Right cardiac atrium (tissue), 5 donors: ENCODE measurements around the gene PCDHGA9. TPM values are rescaled to one million over a fixed set of nuclear protein-coding genes. Genes with fewer than 3 reads are reported as not detected.
A peak's percentile ranks its signal among the peaks of the same experiment; 100 is the strongest.
"Not testable (repeated sequence)": the region's sequence is repeated elsewhere in the genome, so short reads cannot be mapped to it uniquely, and the experiment has no call there.

Experiments
- ATAC-seq, 2 donors: fragments of 200-7000 bp; cut with Tn5 transposase; one replicate each; pipeline versions ENCODE4 v1.8.0 to v1.9.1; 2020; ENCODE audit warnings: moderate library complexity in 2 of 2, mild to moderate bottlenecking in 1 of 2
- DNase-seq, 3 donors: peaks; one replicate each; pipeline ENCODE4 v3.0.0-alpha.2; 2020
- H3K27ac ChIP-seq: one replicate; pipeline ENCODE4 v1.5.1; 2013; ENCODE audit warnings: mild to moderate bottlenecking, low read length, control low read depth, moderate library complexity
- H3K27me3 ChIP-seq: one replicate; pipeline ENCODE4 v1.6.1; 2013; ENCODE audit not compliant: control insufficient read depth, insufficient read depth
- H3K4me1 ChIP-seq: one replicate; pipeline ENCODE4 v1.6.1; 2013; ENCODE audit warnings: low read length; ENCODE audit not compliant: control insufficient read depth, insufficient read depth
- H3K4me3 ChIP-seq: one replicate; pipeline ENCODE4 v1.5.1; 2013; ENCODE audit warnings: low read length, control low read depth
- H3K9me3 ChIP-seq: one replicate; pipeline ENCODE4 v1.6.1; 2013; ENCODE audit warnings: low read length; ENCODE audit not compliant: control insufficient read depth
- WGBS: extraction: QIAGEN DNeasy Blood & Tissue Kit; methylation state at CpG from one replicate; pipeline ENCODE4 v1.1.7; 2013; 5-methylcytosine and 5-hydroxymethylcytosine counted together
- intact Hi-C, 4 donors: fragments of 100-400 bp; cut with DNase I; formaldehyde crosslinking; loops; one replicate each; pipeline versions ENCODE4 v1.11.0 to v1.14.0; 2022 to 2023
- polyA plus RNA-seq: library from polyadenylated mRNA; stranded (reverse); fragments of 200-250 nt; gene quantifications from one replicate; pipeline ENCODE4 v1.2.3, GENCODE V29; 2013
- total RNA-seq, 4 donors: library from RNA; stranded (reverse); fragmentation: NEBNext Ultra II Directional; extraction: Animal tissue kit (Norgen Biotek cat#: 25700); gene quantifications; one replicate each; pipeline ENCODE4 v1.2.1, GENCODE V29; 2021
- donor health status: healthy with polysubstance abuse.
- donor health status: DM: no; HTN: yes; CAD: no.
- donor health status: DM: no; HTN: no; CAD: no.
- donor health status: DM: no; HTN: yes; CAD: no; lungs with severe emphysema.
- donor health status: DM: yes; HTN: yes; CAD: no.

Gene PCDHGA9
- total and polyA plus RNA-seq, 5 donors = 1.6 to 5.4 (median 3.7) TPM

DNA sequence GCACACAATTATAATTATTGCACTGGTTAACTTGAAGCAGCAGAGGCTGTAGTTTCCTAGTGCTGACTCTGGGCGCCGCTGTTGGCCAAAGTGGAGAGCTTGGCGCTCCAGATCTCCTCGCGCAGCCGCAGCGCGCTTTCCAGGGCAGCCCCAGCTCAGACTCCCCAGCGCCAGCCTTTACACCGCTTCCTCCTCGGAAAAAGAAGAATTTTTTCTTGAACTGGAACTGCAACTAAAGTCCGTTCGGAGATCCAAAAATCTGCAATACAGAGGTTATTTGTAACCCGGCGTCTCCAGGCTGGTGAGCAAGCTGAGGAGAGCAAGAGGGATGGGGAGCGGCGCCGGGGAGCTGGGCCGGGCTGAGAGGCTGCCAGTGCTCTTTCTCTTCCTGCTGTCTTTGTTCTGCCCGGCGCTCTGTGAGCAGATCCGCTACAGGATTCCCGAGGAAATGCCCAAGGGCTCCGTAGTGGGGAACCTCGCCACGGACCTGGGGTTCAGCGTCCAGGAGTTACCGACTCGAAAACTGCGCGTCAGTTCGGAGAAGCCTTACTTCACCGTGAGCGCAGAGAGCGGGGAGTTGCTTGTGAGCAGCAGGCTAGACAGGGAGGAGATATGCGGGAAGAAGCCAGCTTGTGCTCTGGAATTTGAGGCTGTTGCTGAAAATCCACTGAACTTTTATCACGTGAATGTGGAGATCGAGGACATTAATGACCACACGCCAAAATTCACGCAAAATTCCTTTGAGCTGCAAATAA is 14.8 kb upstream of the PCDHGA9 start, which contains the start of gene PCDHGB4:
TSS of gene PCDHGB4 (plus strand) at position 142 of the 755 bp plus-strand sequence. CDS start at position 329, 187 bp downstream.
- intact Hi-C loops, H3K4me1 ChIP-seq, H3K27ac ChIP-seq, H3K27me3 ChIP-seq, H3K9me3 ChIP-seq: not testable (repeated sequence)
- H3K4me3 ChIP-seq = peak within 1 kb of the TSS; percentile 35
- WGBS = 9% methylated on average over 22 of the region's 40 CpGs
- peak; percentile 69 to 76 for ATAC-seq
- peak in 2 of 3 donors; percentile 67 to 78 for DNase-seq

DNA sequence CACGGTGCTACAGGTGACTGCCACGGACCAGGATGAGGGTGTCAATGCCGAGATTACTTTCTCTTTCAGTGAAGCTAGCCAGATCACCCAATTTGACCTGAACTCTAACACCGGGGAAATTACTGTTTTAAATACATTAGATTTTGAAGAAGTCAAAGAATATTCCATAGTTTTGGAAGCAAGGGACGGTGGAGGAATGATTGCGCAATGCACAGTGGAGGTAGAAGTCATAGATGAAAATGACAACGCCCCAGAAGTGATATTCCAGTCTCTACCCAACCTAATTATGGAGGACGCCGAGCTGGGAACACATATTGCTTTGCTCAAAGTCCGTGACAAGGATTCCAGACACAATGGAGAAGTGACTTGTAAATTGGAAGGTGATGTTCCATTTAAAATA is 13.9 kb upstream of the PCDHGA9 start:
- Histone ChIP-seq H3K4me1 (no peaks in the 10 kb centered on the region), H3K4me3 (no peak overlapping the region), H3K9me3 (peaks cover 9% of the 10 kb centered on the region), H3K27me3 (no peaks in the 10 kb centered on the region), H3K27ac (no peak overlapping the region)
- 42% methylated on average over 10 of the region's 10 CpGs for WGBS
- intact Hi-C loops = no loop called here
- no peak for ATAC-seq
- no peak for DNase-seq

DNA sequence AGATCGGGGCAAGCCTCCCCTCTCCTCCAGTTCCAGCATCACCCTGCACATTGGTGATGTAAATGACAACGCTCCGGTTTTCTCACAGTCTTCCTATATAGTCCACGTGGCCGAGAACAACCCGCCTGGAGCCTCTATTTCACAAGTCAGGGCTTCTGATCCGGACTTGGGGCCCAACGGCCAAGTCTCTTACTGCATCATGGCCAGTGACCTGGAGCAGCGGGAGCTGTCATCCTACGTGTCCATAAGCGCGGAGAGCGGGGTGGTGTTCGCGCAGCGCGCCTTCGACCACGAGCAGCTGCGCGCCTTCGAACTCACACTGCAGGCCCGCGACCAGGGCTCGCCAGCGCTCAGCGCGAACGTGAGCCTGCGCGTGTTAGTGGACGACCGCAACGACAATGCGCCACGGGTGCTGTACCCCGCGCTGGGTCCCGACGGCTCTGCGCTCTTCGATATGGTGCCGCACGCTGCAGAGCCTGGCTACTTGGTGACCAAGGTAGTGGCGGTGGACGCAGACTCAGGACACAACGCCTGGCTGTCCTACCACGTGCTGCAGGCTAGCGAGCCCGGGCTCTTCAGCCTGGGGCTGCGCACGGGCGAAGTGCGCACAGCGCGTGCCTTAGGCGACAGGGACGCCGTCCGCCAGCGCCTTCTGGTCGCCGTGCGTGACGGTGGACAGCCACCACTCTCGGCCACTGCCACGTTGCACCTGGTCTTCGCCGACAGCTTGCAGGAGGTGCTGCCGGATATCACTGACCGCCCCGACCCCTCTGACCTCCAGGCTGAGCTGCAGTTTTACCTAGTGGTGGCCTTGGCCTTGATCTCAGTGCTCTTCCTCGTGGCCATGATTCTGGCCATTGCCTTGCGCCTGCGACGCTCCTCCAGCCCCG is 13.2 kb upstream of the PCDHGA9 start:
- Histone ChIP-seq H3K27ac (no peak overlapping the region), H3K27me3 (no peaks in the 10 kb centered on the region), H3K4me1 (no peaks in the 10 kb centered on the region), H3K9me3 (peaks cover 9% of the 10 kb centered on the region), H3K4me3 (no peak overlapping the region)
- peak in 1 of 3 donors; percentile 35 for DNase-seq
- intact Hi-C loops = no loop called here
- no peak for ATAC-seq
- WGBS = 30% methylated on average over 77 of the region's 77 CpGs

DNA sequence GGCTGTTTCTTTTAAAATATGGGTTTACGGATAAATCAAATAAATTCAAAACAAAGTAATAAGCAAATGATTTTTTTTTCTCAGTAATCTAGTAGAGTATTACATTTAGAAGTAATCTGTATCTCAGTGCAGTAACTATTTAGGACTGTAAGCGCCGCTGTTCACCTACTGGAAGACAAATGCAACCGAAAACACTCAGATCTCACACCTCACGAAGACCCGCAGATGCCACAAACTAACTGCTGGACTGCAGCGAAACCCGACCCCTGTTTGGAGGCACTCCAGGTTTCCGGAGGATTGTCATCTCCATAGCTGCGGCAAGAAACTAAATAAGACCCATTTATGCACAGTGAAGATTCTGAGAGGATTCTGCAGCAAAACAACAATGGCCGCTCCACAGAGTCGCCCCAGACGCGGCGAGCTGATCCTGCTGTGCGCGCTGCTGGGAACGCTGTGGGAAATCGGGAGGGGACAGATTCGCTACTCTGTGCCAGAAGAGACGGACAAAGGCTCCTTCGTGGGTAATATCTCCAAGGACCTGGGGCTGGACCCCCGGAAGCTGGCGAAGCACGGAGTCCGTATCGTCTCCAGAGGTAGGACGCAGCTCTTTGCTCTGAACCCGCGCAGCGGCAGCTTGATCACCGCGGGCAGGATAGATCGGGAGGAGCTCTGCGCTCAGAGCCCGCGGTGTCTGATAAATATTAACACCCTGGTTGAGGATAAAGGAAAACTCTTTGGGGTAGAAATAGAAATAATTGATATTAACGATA is 10.0 kb upstream of the PCDHGA9 start, which contains the start of gene PCDHGA8:
TSS of gene PCDHGA8 (plus strand) at position 205 of the 770 bp plus-strand sequence. CDS start at position 386, 181 bp downstream.
- H3K4me1 ChIP-seq = no peaks in the 10 kb centered on the region
- no peaks in the 10 kb centered on the region for H3K27me3 ChIP-seq
- 26% methylated on average over 38 of the region's 38 CpGs for WGBS
- H3K9me3 ChIP-seq = peaks cover 13% of the 10 kb centered on the region
- no peak within 1 kb of the TSS for H3K4me3 ChIP-seq
- ATAC-seq (no peak), DNase-seq (no peak)
- no peak within 1 kb of the TSS for H3K27ac ChIP-seq
- intact Hi-C loops = no loop called here

DNA sequence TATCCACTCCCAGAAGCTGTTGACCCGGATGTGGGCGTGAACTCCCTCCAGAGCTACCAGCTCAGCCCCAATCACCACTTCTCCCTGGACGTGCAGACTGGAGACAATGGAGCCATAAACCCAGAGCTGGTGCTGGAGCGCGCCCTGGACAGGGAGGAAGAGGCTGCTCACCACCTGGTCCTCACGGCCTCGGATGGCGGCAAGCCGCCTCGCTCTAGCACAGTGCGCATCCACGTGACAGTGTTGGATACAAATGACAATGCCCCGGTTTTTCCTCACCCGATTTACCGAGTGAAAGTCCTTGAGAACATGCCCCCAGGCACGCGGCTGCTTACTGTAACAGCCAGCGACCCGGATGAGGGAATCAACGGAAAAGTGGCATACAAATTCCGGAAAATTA is 9.3 kb upstream of the PCDHGA9 start:
- Histone ChIP-seq H3K27ac (no peak overlapping the region), H3K27me3 (no peaks in the 10 kb centered on the region), H3K4me3 (no peak overlapping the region), H3K9me3 (peaks cover 13% of the 10 kb centered on the region), H3K4me1 (no peaks in the 10 kb centered on the region)
- intact Hi-C loops = no loop called here
- ATAC-seq = no peak
- no peak for DNase-seq
- WGBS = 35% methylated on average over 21 of the region's 21 CpGs

DNA sequence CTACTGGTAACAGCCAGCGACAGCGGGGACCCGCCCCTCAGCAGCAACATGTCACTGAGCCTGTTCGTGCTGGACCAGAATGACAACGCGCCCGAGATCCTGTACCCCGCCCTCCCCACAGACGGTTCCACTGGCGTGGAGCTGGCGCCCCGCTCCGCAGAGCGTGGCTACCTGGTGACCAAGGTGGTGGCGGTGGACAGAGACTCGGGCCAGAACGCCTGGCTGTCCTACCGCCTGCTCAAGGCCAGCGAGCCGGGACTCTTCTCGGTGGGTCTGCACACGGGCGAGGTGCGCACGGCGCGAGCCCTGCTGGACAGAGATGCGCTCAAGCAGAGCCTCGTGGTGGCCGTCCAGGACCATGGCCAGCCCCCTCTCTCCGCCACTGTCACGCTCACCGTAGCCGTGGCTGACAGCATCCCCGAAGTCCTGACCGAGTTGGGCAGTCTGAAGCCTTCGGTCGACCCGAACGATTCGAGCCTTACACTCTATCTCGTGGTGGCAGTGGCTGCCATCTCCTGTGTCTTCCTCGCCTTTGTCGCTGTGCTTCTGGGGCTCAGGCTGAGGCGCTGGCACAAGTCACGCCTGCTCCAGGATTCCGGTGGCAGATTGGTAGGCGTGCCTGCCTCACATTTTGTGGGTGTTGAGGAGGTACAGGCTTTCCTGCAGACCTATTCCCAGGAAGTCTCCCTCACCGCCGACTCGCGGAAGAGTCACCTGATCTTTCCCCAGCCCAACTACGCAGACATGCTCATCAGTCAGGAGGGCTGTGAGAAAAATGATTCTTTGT is 8.0 kb upstream of the PCDHGA9 start:
- DNase-seq, H3K27ac ChIP-seq, ATAC-seq, H3K27me3 ChIP-seq, intact Hi-C loops, H3K4me3 ChIP-seq, H3K4me1 ChIP-seq: not testable (repeated sequence)
- WGBS = 31% methylated on average over 43 of the region's 53 CpGs
- peaks cover 14% of the 10 kb centered on the region for H3K9me3 ChIP-seq

DNA sequence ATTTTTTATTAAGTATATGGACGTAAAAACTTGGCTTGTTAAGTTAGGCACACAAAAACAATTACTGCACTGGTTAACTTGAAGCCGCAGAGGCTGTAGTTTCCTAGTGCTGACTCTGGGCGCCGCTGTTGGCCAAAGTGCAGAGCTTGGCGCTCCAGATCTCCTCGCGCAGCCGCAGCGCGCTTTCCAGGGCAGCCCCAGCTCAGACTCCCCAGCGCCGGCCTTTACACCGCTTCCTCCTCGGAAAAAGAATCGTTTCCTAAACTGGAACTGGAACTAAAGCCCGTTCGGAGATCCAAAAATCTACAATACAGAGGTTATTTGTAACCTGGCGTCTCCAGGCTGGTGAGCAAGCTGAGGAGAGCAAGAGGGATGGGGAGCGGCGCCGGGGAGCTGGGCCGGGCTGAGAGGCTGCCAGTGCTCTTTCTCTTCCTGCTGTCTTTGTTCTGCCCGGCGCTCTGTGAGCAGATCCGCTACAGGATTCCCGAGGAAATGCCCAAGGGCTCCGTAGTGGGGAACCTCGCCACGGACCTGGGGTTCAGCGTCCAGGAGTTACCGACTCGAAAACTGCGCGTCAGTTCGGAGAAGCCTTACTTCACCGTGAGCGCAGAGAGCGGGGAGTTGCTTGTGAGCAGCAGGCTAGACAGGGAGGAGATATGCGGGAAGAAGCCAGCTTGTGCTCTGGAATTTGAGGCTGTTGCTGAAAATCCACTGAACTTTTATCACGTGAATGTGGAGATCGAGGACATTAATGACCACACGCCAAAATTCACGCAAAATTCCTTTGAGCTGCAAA is 4.6 kb upstream of the PCDHGA9 start, which contains the start of gene PCDHGB5:
TSS of gene PCDHGB5 (plus strand) at position 192 of the 796 bp plus-strand sequence. CDS start at position 373, 181 bp downstream.
- H3K27ac ChIP-seq, H3K27me3 ChIP-seq, H3K4me1 ChIP-seq, intact Hi-C loops: not testable (repeated sequence)
- ATAC-seq (peak; percentile 86 to 91), DNase-seq (peak in 2 of 3 donors; percentile 76 to 80)
- peaks cover 14% of the 10 kb centered on the region for H3K9me3 ChIP-seq
- H3K4me3 ChIP-seq = peak within 1 kb of the TSS; percentile 23
- WGBS = 8% methylated on average over 24 of the region's 43 CpGs

DNA sequence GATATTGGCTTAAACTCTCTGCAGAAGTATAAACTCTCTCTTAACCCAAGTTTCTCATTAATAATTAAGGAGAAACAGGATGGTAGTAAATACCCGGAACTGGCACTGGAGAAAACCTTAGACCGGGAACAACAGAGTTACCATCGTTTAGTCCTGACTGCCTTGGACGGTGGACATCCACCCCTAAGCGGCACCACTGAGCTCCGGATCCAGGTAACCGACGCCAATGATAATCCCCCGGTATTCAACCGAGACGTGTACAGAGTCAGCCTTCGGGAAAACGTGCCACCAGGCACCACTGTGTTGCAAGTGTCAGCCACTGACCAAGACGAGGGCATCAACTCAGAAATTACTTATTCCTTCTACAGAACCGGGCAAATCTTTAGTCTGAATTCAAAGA is 4.0 kb upstream of the PCDHGA9 start:
- no peak overlapping the region for H3K4me3 ChIP-seq
- DNase-seq (no peak), ATAC-seq (no peak)
- 23% methylated on average over 15 of the region's 15 CpGs for WGBS
- intact Hi-C loops = no loop called here
- H3K9me3 ChIP-seq = peaks cover 13% of the 10 kb centered on the region
- no peak overlapping the region for H3K27ac ChIP-seq
- no peaks in the 10 kb centered on the region for H3K4me1 ChIP-seq
- no peaks in the 10 kb centered on the region for H3K27me3 ChIP-seq

DNA sequence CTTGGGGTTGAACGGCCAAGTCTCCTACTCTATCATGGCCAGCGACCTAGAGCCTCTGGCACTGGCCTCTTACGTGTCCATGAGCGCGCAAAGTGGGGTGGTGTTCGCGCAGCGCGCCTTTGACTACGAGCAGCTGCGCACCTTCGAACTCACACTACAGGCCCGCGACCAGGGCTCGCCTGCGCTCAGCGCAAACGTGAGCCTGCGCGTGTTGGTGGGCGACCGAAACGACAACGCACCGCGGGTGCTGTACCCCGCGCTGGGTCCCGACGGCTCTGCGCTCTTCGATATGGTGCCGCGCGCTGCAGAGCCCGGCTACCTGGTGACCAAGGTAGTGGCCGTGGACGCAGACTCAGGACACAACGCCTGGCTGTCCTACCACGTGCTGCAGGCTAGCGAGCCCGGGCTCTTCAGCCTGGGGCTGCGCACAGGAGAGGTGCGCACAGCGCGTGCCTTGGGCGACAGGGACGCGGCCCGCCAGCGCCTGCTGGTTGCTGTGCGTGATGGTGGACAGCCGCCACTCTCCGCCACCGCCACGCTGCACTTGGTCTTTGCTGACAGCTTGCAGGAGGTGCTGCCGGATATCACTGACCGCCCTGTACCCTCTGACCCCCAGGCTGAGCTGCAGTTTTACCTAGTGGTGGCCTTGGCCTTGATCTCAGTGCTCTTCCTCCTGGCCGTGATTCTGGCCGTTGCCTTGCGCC is 2.9 kb upstream of the PCDHGA9 start:
- intact Hi-C loops = loop anchor here in 1 of 4 donors (10.0 kb wide), 1 partner anchor 165 kb away; no protein-coding TSS in a partner anchor
- Histone ChIP-seq H3K4me1 (no peaks in the 10 kb centered on the region), H3K4me3 (no peak overlapping the region), H3K9me3 (peaks cover 14% of the 10 kb centered on the region), H3K27ac (no peak overlapping the region), H3K27me3 (no peaks in the 10 kb centered on the region)
- DNase-seq = no peak
- peak in 1 of 2 donors; percentile 19 for ATAC-seq
- WGBS = 22% methylated on average over 61 of the region's 61 CpGs
